Right renal pelvis (tissue), 4 donors: Measurements from ENCODE around the gene HOXC5. TPM values are rescaled to one million over a fixed set of nuclear protein-coding genes. Genes with fewer than 3 reads are reported as not detected.

ENCODE experiments used
- DNase-seq, 4 donors: peaks; one replicate each; pipeline ENCODE4 v3.0.0-alpha.2; 2013; ENCODE audit warnings: low read depth in 4 of 4, low spot score in 3 of 4, missing footprints in 1 of 4
- polyA plus RNA-seq, 4 donors: library from polyadenylated mRNA; unstranded; fragments of 120-200 nt; gene quantifications; one replicate each; pipeline ENCODE4 v1.2.1, GENCODE V29; 2013; ENCODE audit not compliant: insufficient read length in 4 of 4

Gene HOXC5
- polyA plus RNA-seq, 4 donors = 1.6 to 2.3 (median 1.9) TPM

- DNase-seq = no peak
Measured at GRCh38 chr12:53995378-53996239, 37.2 kb upstream of the HOXC5 start.

GRCh38 chr12:53996240-53997203 is 36.3 kb upstream of the HOXC5 start:
- DNase-seq = no peak

- no peak for DNase-seq
Measured at GRCh38 chr12:53997204-53998109, 35.4 kb upstream of the HOXC5 start.

GRCh38 chr12:53998110-53998899 is 34.5 kb upstream of the HOXC5 start:
- no peak for DNase-seq

DNA sequence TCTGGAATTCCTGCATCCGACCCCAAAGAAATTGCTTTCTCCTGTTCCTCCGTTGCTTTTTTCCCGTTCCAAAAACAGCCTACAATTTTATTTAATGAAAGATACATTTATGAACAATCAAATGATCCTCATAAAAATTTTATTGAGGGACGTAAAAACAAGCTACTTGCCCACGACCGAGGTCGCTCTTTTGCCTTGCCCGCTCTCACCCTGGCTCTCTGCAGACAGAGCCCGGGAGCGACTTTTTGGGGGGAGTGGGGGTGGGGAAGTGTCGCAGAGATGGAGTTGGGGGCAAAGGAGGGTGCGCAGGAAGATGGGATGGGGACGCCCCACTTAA is 34.0 kb upstream of the HOXC5 start:
- no peak for DNase-seq

- DNase-seq = no peak
Measured at GRCh38 chr12:53999559-54000115, 33.2 kb upstream of the HOXC5 start.

- DNase-seq = no peak
Measured at GRCh38 chr12:54000116-54001114, 32.4 kb upstream of the HOXC5 start, which contains the start of gene HOXC9. Gene HOXC9, plus strand, starts transcription at chr12:54000161. Its CDS starts 28 bp downstream, at chr12:54000189.

- no peak for DNase-seq
Measured at GRCh38 chr12:54001283-54002187, 31.3 kb upstream of the HOXC5 start.

GRCh38 chr12:54002278-54002914 is 30.5 kb upstream of the HOXC5 start:
- no peak for DNase-seq

GRCh38 chr12:54002915-54003389 is 29.9 kb upstream of the HOXC5 start:
- no peak for DNase-seq

DNA sequence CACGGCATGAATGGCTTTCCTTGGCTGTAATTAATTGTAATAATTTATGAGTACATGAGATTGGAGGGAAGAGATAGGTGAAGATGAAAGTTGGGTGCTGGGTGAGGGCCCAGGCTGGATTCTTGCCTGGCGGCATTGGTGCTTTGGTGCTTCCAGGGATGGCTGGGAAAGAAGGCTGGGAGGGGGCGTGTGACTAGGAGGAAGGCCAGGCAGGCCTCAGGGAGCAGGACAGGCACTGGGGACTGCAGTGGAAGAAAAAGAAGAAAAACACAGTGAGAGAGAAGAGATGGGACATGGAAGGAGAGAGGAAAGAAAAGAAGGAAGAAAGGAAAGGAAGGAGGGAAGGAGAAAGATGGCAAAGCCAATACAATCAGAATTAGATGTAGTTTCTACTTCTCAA is 29.2 kb upstream of the HOXC5 start:
- DNase-seq = no peak

DNA sequence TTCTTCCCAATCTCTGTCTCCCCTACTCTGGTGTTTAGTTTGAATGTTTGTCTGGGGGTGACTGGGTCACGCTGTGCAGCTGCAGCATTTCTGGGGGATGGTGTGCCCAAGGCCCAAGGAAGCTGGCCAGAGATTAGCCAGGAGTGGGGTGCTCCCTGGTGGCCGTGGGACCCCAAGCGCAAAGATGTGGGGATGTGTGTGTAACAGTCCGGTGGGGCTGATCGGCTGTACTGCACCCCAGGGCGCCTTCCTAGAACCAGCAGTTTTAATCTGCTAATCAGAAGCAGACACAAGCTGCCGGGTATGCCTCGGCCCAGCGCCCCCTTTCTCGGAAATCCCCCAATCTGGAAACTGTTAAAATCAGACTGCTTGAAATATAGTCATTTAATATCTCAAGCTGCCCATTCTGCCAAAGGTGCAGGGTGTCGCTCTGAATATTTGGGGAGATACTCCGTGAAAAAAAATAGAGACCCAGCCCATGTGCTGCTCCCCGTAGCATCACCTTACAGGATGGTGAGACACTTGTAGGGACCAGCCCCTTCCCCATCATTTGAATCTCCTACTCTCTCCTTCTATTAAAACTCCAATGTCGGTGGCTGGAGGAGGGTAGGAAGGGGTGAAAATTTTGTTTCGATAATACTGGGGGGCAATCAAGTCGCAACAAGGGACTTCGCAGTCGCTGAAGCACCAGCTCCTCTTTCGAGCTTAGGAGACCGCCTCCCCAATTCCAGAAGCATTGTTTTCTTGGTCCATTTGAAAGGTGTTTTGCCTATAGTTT is 28.6 kb upstream of the HOXC5 start:
- no peak for DNase-seq

DNA sequence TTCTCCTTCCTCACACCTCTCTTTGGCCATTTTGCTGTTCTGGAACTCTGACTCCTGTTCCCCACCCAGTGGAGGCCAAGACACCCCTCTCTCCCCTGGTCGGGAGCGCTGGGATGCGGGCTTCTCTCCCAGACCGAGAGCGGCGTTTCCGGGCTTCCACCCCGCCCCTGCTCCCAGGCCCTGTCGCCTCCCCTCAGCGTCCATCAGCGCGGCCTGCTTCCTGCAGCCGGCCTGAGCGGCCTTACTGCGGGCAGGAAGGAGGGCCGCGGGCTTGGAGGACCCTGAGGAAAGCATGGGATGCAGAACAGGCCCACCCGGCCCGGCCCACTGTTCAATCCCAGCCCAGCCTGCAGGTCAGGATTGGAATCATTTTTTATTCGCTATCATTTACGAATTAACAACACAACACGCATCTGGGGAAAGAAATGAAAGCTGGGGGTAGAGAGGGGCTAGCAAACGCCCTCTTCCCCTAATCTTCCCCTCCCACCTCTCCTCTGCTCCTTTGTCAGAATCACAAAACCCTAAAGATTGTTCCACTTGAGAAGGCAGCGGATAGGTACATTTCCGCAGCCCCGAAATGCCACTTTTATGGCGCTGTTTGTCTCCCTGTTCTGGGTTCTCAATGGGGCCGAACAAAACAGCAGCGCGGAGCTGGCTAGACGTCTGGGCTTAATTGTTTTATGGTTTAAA is 27.9 kb upstream of the HOXC5 start:
- DNase-seq = no peak

DNA sequence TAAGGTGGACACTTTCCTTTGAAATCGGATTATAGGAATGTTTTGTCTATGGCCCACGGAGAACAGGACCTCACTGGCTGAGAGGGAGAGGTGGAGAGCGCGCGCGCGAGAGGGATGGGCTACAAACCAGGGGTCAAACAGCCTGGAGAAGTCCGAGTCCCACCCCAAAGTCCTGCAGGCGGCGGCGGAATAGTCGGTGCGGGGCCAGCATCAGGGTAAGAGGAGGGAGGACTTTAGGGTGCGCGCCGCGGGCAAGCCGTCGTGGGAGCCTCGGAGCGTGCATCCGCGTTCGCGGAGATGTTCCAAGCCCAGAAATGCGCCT is 27.4 kb upstream of the HOXC5 start:
- DNase-seq = no peak

DNA sequence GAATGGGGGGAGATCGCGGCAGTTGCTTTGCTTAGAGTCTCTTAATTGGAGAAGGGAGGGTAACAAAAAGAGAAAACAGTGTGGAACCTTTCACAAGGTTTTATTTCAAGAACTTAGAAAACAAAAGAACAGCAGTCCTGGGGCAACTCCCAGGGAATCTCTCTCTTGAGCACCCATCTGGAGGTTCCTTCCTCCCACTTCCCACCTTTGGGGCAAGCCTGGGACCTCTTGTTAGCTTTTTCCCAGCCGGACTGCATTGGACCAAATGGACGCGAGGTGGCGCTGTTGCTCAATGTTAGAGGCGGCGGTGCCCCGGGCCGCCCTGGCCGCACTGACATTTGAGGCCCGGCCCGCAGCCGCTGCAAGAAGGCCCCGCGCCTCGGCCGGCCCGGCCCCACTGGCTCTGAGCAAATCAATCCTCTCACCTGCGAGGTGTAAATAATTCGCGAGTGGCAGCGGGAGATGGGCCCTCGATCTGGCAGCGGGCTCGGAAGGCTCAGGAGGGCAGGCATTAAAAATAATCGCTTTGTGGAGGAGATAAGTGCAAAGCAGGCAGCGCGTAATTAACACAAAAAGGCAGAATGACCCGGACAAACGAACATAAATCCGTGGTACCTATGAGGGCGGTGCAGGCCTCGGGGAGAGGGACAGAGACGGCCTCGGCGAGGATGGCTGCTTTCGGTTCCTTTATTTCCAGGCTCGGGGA is 26.8 kb upstream of the HOXC5 start:
- peak; percentile 86 to 93 (median 91) for DNase-seq
